Activated CD4-positive, alpha-beta memory T cell treated with anti-CD3 and anti-CD28 coated beads, Interleukin-2, amount 10 ng/mL, durations not matched to agents 7 days and 5 days (primary cell): ENCODE measurements around the gene SPATS2. TPM values are rescaled to one million over a fixed set of nuclear protein-coding genes. Genes with fewer than 3 reads are reported as not detected.
A peak's percentile ranks its signal among the peaks of the same experiment; 100 is the strongest.

Experiments used
- CTCF ChIA-PET: fragments of 350-600 bp; sonication (Branson Sonifier 250); formaldehyde crosslinking; loops from one replicate; lab custom pipeline; 2021; ENCODE audit warnings: antibody characterized with exemption, inconsistent platforms; lab: Charles Lee
- POLR2A ChIA-PET: fragments of 350-600 bp; sonication (Branson Sonifier 250); formaldehyde crosslinking; loops from one replicate; lab custom pipeline; 2021; ENCODE audit warnings: antibody characterized with exemption; lab: Charles Lee
- DNase-seq: peaks from one replicate; pipeline ENCODE4 v3.0.0-alpha.2; 2020
- H3K27ac Mint-ChIP-seq: one replicate; pipeline ENCODE4 v1.8.0; 2021; ENCODE audit warnings: mild to moderate bottlenecking, mixed read lengths
- H3K27me3 Mint-ChIP-seq: one replicate; pipeline ENCODE4 v1.8.0; 2021; ENCODE audit warnings: mixed read lengths
- H3K36me3 Mint-ChIP-seq: one replicate; pipeline ENCODE4 v1.8.0; 2021; ENCODE audit warnings: low read depth, mixed read lengths
- H3K4me1 Mint-ChIP-seq: one replicate; pipeline ENCODE4 v1.8.0; 2021; ENCODE audit warnings: mixed read lengths
- H3K4me3 Mint-ChIP-seq: one replicate; pipeline ENCODE4 v1.8.0; 2021; ENCODE audit warnings: mild to moderate bottlenecking, mixed read lengths
- H3K9me3 Mint-ChIP-seq: one replicate; pipeline ENCODE4 v1.8.0; 2021; ENCODE audit warnings: mixed read lengths
- total RNA-seq, 2 experiments: library from RNA; stranded (reverse); gene quantifications; one replicate each; pipeline ENCODE4 v1.2.3, GENCODE V29; 2021

The SPATS2 gene
- total RNA-seq, 2 experiments from 2014 or later = 12.3 to 15.6 TPM

DNA sequence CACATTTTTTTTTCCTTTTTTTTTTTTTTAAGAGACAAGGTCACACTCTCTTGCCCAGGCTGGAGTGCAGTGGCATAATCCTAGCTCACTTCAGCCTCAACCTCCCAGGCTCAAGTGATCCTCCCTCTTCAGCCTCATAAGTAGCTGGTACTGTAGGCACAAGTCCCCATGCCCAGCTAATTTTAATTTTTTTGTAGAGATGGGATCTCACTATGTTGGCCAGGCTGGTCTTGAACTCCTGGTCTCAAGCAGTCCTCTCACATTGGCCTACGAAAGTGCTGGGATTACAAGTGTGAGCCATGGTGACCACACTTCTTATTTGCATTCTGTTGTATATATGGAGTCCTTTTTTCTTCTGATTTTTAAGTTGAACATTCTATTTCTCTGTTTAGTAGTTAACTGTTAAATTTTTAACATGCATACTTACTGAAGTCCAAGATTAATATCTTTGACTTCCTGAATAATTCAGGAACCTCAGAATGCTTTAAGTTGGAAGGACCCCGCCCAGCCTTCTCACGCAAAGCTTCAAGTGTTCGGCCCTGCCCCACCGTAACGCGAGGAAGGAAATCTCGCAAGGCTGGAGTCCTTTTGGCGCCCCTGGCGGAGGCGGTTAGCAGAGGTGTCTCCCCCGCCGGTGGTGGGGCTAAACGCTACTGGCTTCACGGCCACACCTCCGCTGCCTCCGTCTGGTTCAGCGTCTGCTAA, 21.6 kb downstream of the SPATS2 start:
- Mint-ChIP-seq H3K9me3 (no peaks in the 10 kb centered on the region), H3K27me3 (no peaks in the 10 kb centered on the region), H3K4me1 (peaks cover 8% of the 10 kb centered on the region), H3K27ac (no peak overlapping the region), H3K36me3 (peaks cover 6% of the 10 kb centered on the region), H3K4me3 (no peak overlapping the region)
- peak; percentile 70 for DNase-seq
- CTCF ChIA-PET = interaction anchor here (0.6 to 2.3 kb wide), 8 partner anchors 12 to 213 kb away, joined by 3 to 7 read pairs (median 4); partner anchors contain the start of gene SPATS2
- POLR2A ChIA-PET = interaction anchor here (0.9 to 1.2 kb wide), 2 partner anchors 22 to 29 kb away, joined by 3 to 4 read pairs; partner anchors contain the start of gene SPATS2

DNA sequence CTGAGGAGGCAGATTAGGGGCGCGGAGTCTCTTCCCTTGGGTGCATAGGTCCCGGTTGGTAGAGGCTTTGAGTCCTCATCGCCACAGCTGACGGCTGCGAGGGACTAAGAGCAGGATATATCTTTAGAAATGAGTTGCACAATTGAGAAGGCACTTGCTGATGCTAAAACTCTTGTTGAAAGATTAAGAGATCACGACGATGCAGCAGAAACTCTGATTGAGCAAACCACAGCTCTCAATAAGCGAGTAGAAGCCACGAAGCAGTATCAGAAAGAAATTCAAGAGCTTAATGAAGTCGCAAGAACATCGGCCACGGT, 22.1 kb downstream of the SPATS2 start:
- no peak for DNase-seq
- peaks cover 8% of the 10 kb centered on the region for H3K4me1 Mint-ChIP-seq
- peaks cover 6% of the 10 kb centered on the region for H3K36me3 Mint-ChIP-seq
- no peaks in the 10 kb centered on the region for H3K9me3 Mint-ChIP-seq
- ChIA-PET POLR2A (interaction anchor here (0.9 to 1.2 kb wide), 2 partner anchors 23 to 28 kb away, joined by 3 to 4 read pairs; partner anchors contain the start of gene SPATS2), CTCF (interaction anchor here (0.7 to 2.3 kb wide), 6 partner anchors 11 to 81 kb away, joined by 3 to 7 read pairs (median 4); partner anchors contain the start of gene SPATS2)
- H3K4me3 Mint-ChIP-seq = no peak overlapping the region
- H3K27ac Mint-ChIP-seq = no peak overlapping the region
- no peaks in the 10 kb centered on the region for H3K27me3 Mint-ChIP-seq

DNA sequence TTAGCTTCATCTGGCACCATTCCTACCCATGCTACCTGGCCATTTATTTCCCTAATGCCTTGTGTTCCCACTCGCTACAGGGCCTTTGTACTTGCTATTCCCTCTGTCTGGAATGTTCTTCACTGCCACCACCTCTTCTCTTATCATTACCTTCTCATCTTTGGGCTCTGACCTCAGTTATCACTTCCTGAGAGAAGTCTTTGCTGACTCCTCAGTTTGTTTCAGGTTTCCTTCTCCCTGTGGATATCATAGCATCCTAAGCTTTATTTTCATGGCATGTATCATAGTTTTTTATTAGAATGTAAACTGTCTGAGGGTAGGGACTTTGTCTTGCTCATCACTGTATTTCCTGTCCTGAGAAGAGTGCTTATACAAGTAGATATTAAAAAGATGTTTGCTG, 29.7 kb downstream of the SPATS2 start:
- H3K9me3 Mint-ChIP-seq = no peaks in the 10 kb centered on the region
- H3K36me3 Mint-ChIP-seq = no peaks in the 10 kb centered on the region
- DNase-seq = no peak
- H3K4me1 Mint-ChIP-seq = no peaks in the 10 kb centered on the region
- H3K4me3 Mint-ChIP-seq = no peak overlapping the region
- ChIA-PET POLR2A (no interaction called here), CTCF (interaction anchor here (0.8 to 1.1 kb wide), 2 partner anchors 40 to 117 kb away, joined by 3 read pairs; no protein-coding TSS in a partner anchor)
- H3K27ac Mint-ChIP-seq = no peak overlapping the region
- H3K27me3 Mint-ChIP-seq = no peaks in the 10 kb centered on the region

DNA sequence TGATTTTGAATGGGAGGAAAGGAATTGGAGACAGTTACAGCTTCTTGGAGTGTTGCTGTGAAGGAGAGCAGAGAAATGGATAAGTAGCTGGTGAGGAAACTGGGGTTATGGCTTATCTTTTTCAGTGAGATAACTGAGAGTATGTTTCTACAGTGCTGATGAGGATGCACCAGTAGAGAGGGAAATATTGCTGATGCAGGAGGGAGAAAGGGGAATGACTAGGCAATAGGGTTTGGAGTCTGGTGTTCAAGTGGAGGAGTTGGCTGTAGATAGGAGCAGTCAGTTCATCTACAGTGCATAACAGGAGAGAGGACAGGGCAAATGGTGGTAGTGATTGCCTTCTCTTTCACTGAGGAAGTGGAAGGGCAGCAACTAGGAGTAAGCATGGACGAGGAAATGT, 33.0 kb downstream of the SPATS2 start:
- POLR2A ChIA-PET = interaction anchor here (0.7 kb wide), 1 partner anchor 33 kb away, joined by 3 read pairs; the partner anchor contains the start of gene SPATS2
- CTCF ChIA-PET = interaction anchor here (1.5 kb wide), 1 partner anchor 11 kb away, joined by 3 read pairs; no protein-coding TSS in a partner anchor

DNA sequence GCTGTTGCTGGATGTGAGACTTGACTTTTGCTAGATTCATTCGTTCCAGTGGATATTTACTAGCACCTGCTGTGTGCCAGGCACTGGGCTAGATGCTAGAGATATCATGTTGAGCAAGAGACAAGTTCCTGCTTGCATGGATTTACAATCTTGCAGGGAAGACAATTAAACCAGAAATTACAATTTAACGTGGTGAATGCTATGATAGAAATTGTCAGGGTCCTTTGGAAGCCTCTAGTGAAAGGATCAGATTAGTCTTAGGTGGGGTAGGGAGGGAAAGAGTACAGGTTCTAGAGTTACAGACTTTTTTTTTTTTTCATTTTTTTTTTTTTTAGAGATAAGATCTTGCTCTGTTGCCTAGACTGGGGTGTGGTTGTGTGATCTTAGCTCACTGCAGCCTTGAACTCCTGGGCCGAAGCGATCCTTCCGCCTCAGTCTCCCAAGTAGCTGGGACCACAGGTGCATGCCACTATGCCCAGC, 36.7 kb downstream of the SPATS2 start:
- Mint-ChIP-seq H3K27ac (no peak overlapping the region), H3K4me3 (no peak overlapping the region), H3K4me1 (peaks cover 17% of the 10 kb centered on the region), H3K9me3 (no peaks in the 10 kb centered on the region), H3K36me3 (no peaks in the 10 kb centered on the region), H3K27me3 (no peaks in the 10 kb centered on the region)
- DNase-seq = no peak
- ChIA-PET POLR2A (interaction anchor here (1.0 kb wide), 1 partner anchor 37 kb away, joined by 3 read pairs; the partner anchor contains the start of gene SPATS2), CTCF (interaction anchor here (0.7 to 3.3 kb wide), 5 partner anchors 15 to 115 kb away, joined by 3 to 16 read pairs (median 3); partner anchors contain the start of gene SPATS2)

More for the DNA sequence above, 33.0 kb downstream of the SPATS2 start:
- Mint-ChIP-seq H3K27me3 (no peaks in the 10 kb centered on the region), H3K4me3 (no peak overlapping the region), H3K4me1 (peaks cover 17% of the 10 kb centered on the region), H3K9me3 (no peaks in the 10 kb centered on the region), H3K36me3 (no peaks in the 10 kb centered on the region), H3K27ac (no peak overlapping the region)
- no peak for DNase-seq

DNA sequence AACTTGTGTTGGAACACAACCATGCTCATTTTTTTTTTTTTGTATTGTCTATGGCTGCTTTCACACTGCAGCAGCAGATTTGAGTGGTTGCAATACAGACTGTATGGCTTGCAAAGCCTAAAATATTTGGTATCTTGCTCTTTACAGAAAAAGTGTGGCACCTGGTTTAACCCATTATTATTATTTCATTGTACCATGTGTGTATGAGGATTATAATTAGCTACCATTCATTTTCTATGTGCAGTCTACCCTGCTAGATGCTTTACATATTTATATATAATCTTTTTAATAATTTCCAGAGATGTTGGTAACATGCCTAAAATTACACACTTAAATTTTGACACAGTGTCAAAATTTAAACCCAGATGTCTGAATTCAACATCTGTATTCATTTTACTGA, 37.7 kb downstream of the SPATS2 start:
- DNase-seq = no peak
- Mint-ChIP-seq H3K27me3 (no peaks in the 10 kb centered on the region), H3K27ac (no peak overlapping the region), H3K36me3 (no peaks in the 10 kb centered on the region), H3K4me1 (peaks cover 17% of the 10 kb centered on the region), H3K9me3 (no peaks in the 10 kb centered on the region), H3K4me3 (no peak overlapping the region)
- ChIA-PET CTCF (interaction anchor here (1.0 to 3.3 kb wide), 3 partner anchors 46 to 116 kb away, joined by 3 to 16 read pairs (median 3); no protein-coding TSS in a partner anchor), POLR2A (interaction anchor here (0.8 kb wide), 1 partner anchor 37 kb away, joined by 3 read pairs; the partner anchor contains the start of gene SPATS2)

DNA sequence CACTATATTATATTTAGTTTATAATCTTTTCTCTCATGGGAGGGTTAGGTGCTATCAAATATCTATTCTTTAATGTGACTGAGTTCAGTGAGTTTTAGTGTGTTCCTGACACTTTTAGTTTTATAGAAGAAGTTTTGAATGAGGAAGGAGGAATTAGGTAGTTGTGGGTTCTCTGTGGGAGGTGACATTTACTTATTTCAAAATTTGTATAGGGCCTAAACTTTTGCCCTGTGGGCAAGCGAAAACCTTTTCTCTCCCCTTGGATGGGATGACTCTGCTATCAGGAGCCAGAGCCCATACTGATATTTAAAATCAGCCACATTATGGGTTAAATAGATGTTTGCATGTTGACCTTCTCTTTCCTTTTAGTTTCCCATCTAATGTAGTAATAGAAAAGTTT, 43.6 kb downstream of the SPATS2 start:
- POLR2A ChIA-PET = no interaction called here
- no peak for DNase-seq
- H3K36me3 Mint-ChIP-seq = no peaks in the 10 kb centered on the region
- H3K4me1 Mint-ChIP-seq = peaks cover 2% of the 10 kb centered on the region
- CTCF ChIA-PET = no interaction called here
- no peak overlapping the region for H3K27ac Mint-ChIP-seq
- H3K9me3 Mint-ChIP-seq = no peaks in the 10 kb centered on the region
- no peaks in the 10 kb centered on the region for H3K27me3 Mint-ChIP-seq
- no peak overlapping the region for H3K4me3 Mint-ChIP-seq

DNA sequence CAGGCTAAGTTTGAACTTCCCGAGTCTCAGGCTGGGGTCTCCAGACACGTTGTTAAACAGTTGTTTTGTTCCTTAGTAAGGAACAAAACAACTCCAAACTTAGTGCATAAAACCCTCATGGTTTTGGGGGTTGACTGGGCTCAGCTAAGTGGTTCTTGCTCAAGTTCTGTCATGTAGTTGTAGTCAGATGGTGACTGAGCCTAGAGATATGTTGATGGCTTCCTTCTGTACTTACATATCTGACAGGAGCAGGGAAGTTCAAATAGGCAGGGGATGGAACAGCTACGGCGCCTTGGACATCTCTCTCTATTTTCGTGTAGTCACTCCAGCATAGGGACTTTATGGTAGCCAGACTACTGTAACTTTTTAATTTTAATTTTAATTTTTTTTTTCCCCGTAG, 45.7 kb downstream of the SPATS2 start:
- no peak overlapping the region for H3K4me3 Mint-ChIP-seq
- H3K9me3 Mint-ChIP-seq = no peaks in the 10 kb centered on the region
- ChIA-PET CTCF (interaction anchor here (1.2 kb wide), 1 partner anchor 102 kb away, joined by 3 read pairs; no protein-coding TSS in a partner anchor), POLR2A (interaction anchor here (1.0 kb wide), 1 partner anchor 282 kb away, joined by 3 read pairs; the partner anchor contains the start of gene TUBA1B)
- peaks cover 2% of the 10 kb centered on the region for H3K4me1 Mint-ChIP-seq
- no peak overlapping the region for H3K27ac Mint-ChIP-seq
- no peak for DNase-seq
- peaks cover 3% of the 10 kb centered on the region for H3K36me3 Mint-ChIP-seq
- no peaks in the 10 kb centered on the region for H3K27me3 Mint-ChIP-seq

DNA sequence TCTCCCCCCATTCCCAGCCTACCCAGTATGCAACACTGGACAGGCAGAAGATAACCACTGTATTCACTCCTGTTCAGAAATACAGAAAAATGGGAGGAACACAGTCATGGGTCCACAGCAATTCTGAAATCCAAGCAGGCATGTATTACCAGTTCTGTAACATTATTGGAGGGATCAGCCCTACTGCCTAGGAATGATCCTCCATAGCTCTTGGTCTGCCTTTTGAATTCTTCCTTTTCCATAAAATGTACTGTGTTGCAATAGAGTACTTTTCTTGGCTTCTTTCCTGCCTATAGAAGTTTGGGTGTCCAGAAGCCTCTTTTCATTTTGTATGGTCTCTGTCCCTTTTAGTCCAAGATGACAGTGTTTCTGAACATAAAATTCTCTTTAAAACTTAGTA, 46.5 kb downstream of the SPATS2 start:
- DNase-seq = no peak
- Mint-ChIP-seq H3K4me3 (no peak overlapping the region), H3K36me3 (peaks cover 3% of the 10 kb centered on the region), H3K27me3 (no peaks in the 10 kb centered on the region), H3K27ac (no peak overlapping the region), H3K4me1 (peaks cover 2% of the 10 kb centered on the region), H3K9me3 (no peaks in the 10 kb centered on the region)
- POLR2A ChIA-PET = no interaction called here
- CTCF ChIA-PET = interaction anchor here (1.2 kb wide), 1 partner anchor 101 kb away, joined by 3 read pairs; no protein-coding TSS in a partner anchor

DNA sequence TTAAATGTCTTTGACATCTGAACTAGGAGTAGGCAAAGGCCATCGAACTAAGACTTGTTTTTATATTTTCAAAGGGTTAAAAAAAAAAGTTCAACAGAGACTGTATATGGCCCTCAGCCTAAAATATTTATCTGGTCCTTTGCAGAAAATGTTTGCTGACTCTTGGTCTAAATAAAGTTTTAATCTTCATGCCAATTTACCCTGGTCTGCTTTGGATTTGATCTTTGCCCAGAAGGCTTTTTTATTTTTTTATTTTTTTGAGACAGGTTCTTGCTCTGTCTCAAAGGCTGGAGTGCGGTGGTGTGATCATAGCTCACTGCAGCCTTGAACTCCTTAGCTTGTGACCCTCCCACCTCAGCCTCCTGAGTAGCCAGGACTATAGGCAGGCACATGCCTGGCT, 47.1 kb downstream of the SPATS2 start:
- no peak overlapping the region for H3K27ac Mint-ChIP-seq
- POLR2A ChIA-PET = no interaction called here
- CTCF ChIA-PET = no interaction called here

DNA sequence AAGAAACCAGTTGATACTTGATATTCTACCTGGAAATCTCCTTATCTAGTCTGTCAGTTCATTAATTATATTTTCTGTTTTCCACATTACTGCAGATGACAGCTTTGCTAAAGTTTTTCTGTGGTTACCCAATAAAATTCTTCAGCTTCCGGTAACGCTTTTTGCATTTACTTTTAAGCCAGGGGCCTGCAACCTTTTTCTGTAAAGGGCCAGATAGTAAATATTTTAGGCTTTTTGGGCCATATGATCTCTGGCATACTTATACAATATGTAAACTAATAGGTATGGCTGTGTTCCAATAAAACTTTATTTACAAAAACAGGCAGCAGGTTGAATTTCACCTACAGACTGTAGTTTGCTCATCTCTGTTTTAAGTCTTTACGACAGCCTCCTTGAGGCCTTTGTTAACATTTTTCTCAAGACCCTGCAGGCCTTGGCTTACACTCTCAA, 48.3 kb downstream of the SPATS2 start:
- no peaks in the 10 kb centered on the region for H3K9me3 Mint-ChIP-seq
- peaks cover 3% of the 10 kb centered on the region for H3K36me3 Mint-ChIP-seq
- CTCF ChIA-PET = no interaction called here
- DNase-seq = no peak
- H3K4me1 Mint-ChIP-seq = peaks cover 2% of the 10 kb centered on the region
- POLR2A ChIA-PET = interaction anchor here (1.0 kb wide), 1 partner anchor 49 kb away, joined by 4 read pairs; the partner anchor contains the start of gene SPATS2
- H3K27me3 Mint-ChIP-seq = no peaks in the 10 kb centered on the region
- H3K27ac Mint-ChIP-seq = no peak overlapping the region
- H3K4me3 Mint-ChIP-seq = no peak overlapping the region

More for the DNA sequence above, 47.1 kb downstream of the SPATS2 start:
- H3K4me3 Mint-ChIP-seq = no peak overlapping the region
- DNase-seq = no peak
- H3K27me3 Mint-ChIP-seq = no peaks in the 10 kb centered on the region
- peaks cover 2% of the 10 kb centered on the region for H3K4me1 Mint-ChIP-seq
- H3K9me3 Mint-ChIP-seq = no peaks in the 10 kb centered on the region
- peaks cover 3% of the 10 kb centered on the region for H3K36me3 Mint-ChIP-seq

DNA sequence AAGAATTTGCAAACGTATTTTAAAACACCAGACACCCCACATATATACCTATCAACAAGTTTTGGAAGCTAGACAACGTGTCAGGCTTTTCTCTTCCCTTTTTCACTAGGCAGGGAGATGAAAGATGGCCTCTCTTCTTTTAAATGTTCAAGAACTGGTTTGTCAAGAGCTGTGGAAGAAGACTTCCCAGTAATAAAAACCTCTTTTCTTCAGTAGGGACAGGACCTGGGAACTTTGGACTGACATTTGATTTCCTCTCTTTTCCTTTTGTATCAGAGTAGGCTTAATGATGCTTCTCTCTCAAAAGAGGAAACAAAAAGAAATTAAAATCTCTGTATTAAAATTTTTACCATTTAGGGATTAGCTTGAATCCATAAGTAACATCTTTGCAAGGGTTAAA, 49.6 kb downstream of the SPATS2 start:
- DNase-seq = no peak
- Mint-ChIP-seq H3K4me3 (no peak overlapping the region), H3K36me3 (peaks cover 3% of the 10 kb centered on the region), H3K4me1 (peaks cover 2% of the 10 kb centered on the region), H3K27ac (no peak overlapping the region), H3K9me3 (no peaks in the 10 kb centered on the region), H3K27me3 (no peaks in the 10 kb centered on the region)
- ChIA-PET POLR2A (interaction anchor here (1.3 kb wide), 1 partner anchor 28 kb away, joined by 3 read pairs; no protein-coding TSS in a partner anchor), CTCF (no interaction called here)

DNA sequence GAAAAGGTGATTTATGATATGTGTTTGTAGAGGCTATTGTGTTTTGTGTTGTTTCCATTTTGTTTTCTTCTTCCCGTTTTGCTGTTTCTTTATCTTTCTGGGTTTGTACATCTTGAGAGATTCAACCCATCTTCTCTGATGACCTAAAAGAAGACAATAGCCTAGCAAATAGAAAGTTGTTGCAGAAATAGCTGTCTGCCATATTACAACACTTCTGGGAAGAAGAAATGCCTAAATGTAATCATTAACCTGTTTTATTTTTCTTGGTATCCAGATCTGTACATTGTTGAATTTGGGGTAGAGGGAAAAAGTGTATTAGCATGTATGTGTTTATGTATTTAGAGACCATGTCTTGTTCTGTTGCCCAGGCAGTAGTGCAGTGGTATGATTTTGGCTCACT, 50.3 kb downstream of the SPATS2 start:
- Mint-ChIP-seq H3K4me3 (no peak overlapping the region), H3K9me3 (no peaks in the 10 kb centered on the region), H3K27ac (no peak overlapping the region), H3K4me1 (peaks cover 2% of the 10 kb centered on the region), H3K27me3 (no peaks in the 10 kb centered on the region), H3K36me3 (peaks cover 3% of the 10 kb centered on the region)
- DNase-seq = no peak
- POLR2A ChIA-PET = interaction anchor here (1.3 kb wide), 2 partner anchors 9 to 28 kb away, joined by 3 to 4 read pairs; no protein-coding TSS in a partner anchor
- CTCF ChIA-PET = interaction anchor here (0.6 kb wide), 1 partner anchor 41 kb away, joined by 3 read pairs; no protein-coding TSS in a partner anchor
